PC-9 (cell line): Measurements from ENCODE around the gene SLC7A6. TPM values are rescaled to one million over a fixed set of nuclear protein-coding genes. Genes with fewer than 3 reads are reported as not detected.

Source experiments
- BruUV-seq: library from RNA; stranded (reverse); fragments of 400-500 nt; replicated peaks from 2 replicates; lab custom pipeline; 2021; lab: Mats Ljungman, UMichigan
- CTCF ChIA-PET: fragments of 300-600 bp; sonication (Branson Sonifier 250); formaldehyde crosslinking; loops from one replicate; lab custom pipeline; 2022; ENCODE audit warnings: antibody characterized with exemption; lab: Charles Lee
- POLR2A ChIA-PET: fragments of 300-600 bp; sonication (Branson Sonifier 250); formaldehyde crosslinking; loops from one replicate; lab custom pipeline; 2022; ENCODE audit warnings: antibody characterized with exemption; ENCODE audit not compliant: unreplicated experiment; lab: Charles Lee
- DNase-seq, 2 experiments: peaks; one replicate each; pipeline versions ENCODE4 v3.0.0 to v3.0.0-alpha.2; 2015 to 2022; ENCODE audit warnings: mixed read lengths in 1 of 2
- H2AFZ ChIP-seq: fragments of 200-600 bp; sonication (generic); 2 replicates; pipeline ENCODE4 v1.8.1; 2017; ENCODE audit warnings: antibody characterized with exemption
- H3F3A ChIP-seq: fragments of 200-600 bp; sonication (generic); 2 replicates; pipeline ENCODE4 v1.8.1; 2017; ENCODE audit warnings: antibody characterized with exemption, mild to moderate bottlenecking, low read depth; ENCODE audit not compliant: insufficient read depth
- H3K27ac ChIP-seq: fragments of 200-600 bp; sonication (generic); 2 replicates; pipeline ENCODE4 v1.6.1; 2016; ENCODE audit warnings: mixed run types
- H3K27me3 ChIP-seq: fragments of 200-600 bp; sonication (generic); 2 replicates; pipeline ENCODE4 v1.6.1; 2016; ENCODE audit warnings: low read depth, mixed run types; ENCODE audit not compliant: insufficient read depth
- H3K36me3 ChIP-seq: fragments of 200-600 bp; sonication (generic); 2 replicates; pipeline ENCODE4 v1.6.1; 2016; ENCODE audit warnings: low read depth, mixed run types
- H3K4me1 ChIP-seq: fragments of 200-600 bp; sonication (generic); replicated peaks from 2 replicates; pipeline ENCODE4 v1.6.1; 2016; ENCODE audit warnings: mixed run types; ENCODE audit not compliant: insufficient read depth
- H3K4me2 ChIP-seq: fragments of 200-600 bp; sonication (generic); 2 replicates; pipeline ENCODE4 v1.6.1; 2017; ENCODE audit warnings: mixed run types
- H3K4me3 ChIP-seq: fragments of 200-600 bp; sonication (generic); 2 replicates; pipeline ENCODE4 v1.6.1; 2016; ENCODE audit warnings: mixed run types
- H3K79me2 ChIP-seq: fragments of 200-600 bp; sonication (generic); 2 replicates; pipeline ENCODE4 v1.6.1; 2017; ENCODE audit warnings: low read depth, mixed run types
- H3K9me2 ChIP-seq: fragments of 200-600 bp; sonication (generic); 2 replicates; pipeline ENCODE4 v1.8.1; 2017; ENCODE audit warnings: mild to moderate bottlenecking; ENCODE audit not compliant: insufficient read depth
- H3K9me3 ChIP-seq: fragments of 200-600 bp; sonication (generic); 2 replicates; pipeline ENCODE4 v1.8.1; 2016; ENCODE audit warnings: low read depth; ENCODE audit not compliant: insufficient read depth
- H4K20me1 ChIP-seq: fragments of 200-600 bp; sonication (generic); 2 replicates; pipeline ENCODE4 v1.8.1; 2017; ENCODE audit not compliant: insufficient read depth
- EZH2 ChIP-seq: fragments of 200-600 bp; sonication (generic); IDR thresholded peaks from 2 replicates; pipeline ENCODE4 v1.8.0; 2017; ENCODE audit warnings: antibody characterized with exemption, low read depth
- intact Hi-C: fragments of 100-400 bp; cut with micrococcal nuclease; formaldehyde crosslinking; loops from one replicate; pipeline ENCODE4 v1.10.0; 2022; ENCODE audit not compliant: unreplicated experiment
- total RNA-seq: library from RNA; stranded (reverse); gene quantifications from 2 replicates; pipeline ENCODE4 v1.2.3, GENCODE V29; 2021
- TF ChIP-seq, protein P1 (sequence below): fragments of 200-600 bp; sonication (generic); conservative IDR thresholded peaks from 2 replicates; pipeline ENCODE4 v1.6.1; 2017; ENCODE audit warnings: mixed run types, antibody characterized with exemption, mild to moderate bottlenecking, moderate library complexity

The SLC7A6 gene
- total RNA-seq, 1 experiment from 2014 or later, result 44.7 TPM

DNA sequence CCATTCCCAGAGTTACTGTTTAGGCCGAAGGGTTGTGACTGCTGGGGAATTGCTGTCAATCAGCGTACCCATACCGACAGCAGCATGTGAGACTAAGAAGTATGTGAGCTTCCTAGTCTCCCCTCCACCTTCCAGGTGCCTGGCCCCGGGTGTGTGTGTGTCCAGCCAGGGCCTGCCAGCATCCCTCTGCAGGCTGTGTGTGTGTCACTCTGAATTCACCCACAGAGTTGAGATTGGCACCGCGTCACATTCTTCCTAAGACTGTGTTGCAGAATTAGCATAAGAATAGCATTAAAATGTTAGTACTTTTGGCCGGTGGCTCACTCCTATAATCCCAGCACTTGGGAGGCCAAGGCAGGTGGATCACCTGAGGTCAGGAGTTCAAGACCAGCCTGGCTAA, 78.3 kb downstream of the SLC7A6 start:
- Histone ChIP-seq H3K4me2 (no peak overlapping the region), H3K4me3 (no peak overlapping the region), H3K36me3 (no peaks in the 10 kb centered on the region; the same call in 1 of the 2 replicates), H3F3A (no peaks in the 10 kb centered on the region), H3K27me3 (no peaks in the 10 kb centered on the region), H3K9me3 (no peaks in the 10 kb centered on the region), H3K27ac (no peak overlapping the region), H4K20me1 (no peaks in the 10 kb centered on the region; the same call in 1 of the 2 replicates), H3K79me2 (no peaks in the 10 kb centered on the region), H3K4me1 (no peaks in the 10 kb centered on the region), H2AFZ (no peak overlapping the region), H3K9me2 (no peaks in the 10 kb centered on the region)
- no TSS peak for BruUV-seq
- CTCF ChIA-PET, result no interaction called here
- POLR2A ChIA-PET, result no interaction called here
- TF ChIP-seq EZH2, result no peak
- TF ChIP-seq, protein P1, sequence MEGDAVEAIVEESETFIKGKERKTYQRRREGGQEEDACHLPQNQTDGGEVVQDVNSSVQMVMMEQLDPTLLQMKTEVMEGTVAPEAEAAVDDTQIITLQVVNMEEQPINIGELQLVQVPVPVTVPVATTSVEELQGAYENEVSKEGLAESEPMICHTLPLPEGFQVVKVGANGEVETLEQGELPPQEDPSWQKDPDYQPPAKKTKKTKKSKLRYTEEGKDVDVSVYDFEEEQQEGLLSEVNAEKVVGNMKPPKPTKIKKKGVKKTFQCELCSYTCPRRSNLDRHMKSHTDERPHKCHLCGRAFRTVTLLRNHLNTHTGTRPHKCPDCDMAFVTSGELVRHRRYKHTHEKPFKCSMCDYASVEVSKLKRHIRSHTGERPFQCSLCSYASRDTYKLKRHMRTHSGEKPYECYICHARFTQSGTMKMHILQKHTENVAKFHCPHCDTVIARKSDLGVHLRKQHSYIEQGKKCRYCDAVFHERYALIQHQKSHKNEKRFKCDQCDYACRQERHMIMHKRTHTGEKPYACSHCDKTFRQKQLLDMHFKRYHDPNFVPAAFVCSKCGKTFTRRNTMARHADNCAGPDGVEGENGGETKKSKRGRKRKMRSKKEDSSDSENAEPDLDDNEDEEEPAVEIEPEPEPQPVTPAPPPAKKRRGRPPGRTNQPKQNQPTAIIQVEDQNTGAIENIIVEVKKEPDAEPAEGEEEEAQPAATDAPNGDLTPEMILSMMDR, result no peak
- DNase-seq, result no peak
- intact Hi-C loops, result no loop called here

- Histone ChIP-seq H3K27ac (no peak overlapping the region), H2AFZ (no peak overlapping the region), H3F3A (no peaks in the 10 kb centered on the region), H3K4me3 (no peak overlapping the region), H3K79me2 (no peaks in the 10 kb centered on the region), H3K27me3 (no peaks in the 10 kb centered on the region), H4K20me1 (no peaks in the 10 kb centered on the region; the same call in 1 of the 2 replicates), H3K4me1 (no peaks in the 10 kb centered on the region), H3K9me3 (no peaks in the 10 kb centered on the region), H3K36me3 (no peaks in the 10 kb centered on the region; the same call in 1 of the 2 replicates), H3K9me2 (no peaks in the 10 kb centered on the region), H3K4me2 (no peak overlapping the region)
- POLR2A ChIA-PET, result interaction anchor here (0.6 kb wide), 1 partner anchor 55 kb away, joined by 3 read pairs; no protein-coding TSS in a partner anchor
- CTCF ChIA-PET, result no interaction called here
- BruUV-seq, result no TSS peak
- intact Hi-C loops, result no loop called here
- DNase-seq, result no peak
- TF ChIP-seq, protein P1, result no peak
- TF ChIP-seq EZH2, result no peak
These were observed 78.8 kb downstream of the SLC7A6 start for GRCh38 chr16:68343137-68343536.

DNA sequence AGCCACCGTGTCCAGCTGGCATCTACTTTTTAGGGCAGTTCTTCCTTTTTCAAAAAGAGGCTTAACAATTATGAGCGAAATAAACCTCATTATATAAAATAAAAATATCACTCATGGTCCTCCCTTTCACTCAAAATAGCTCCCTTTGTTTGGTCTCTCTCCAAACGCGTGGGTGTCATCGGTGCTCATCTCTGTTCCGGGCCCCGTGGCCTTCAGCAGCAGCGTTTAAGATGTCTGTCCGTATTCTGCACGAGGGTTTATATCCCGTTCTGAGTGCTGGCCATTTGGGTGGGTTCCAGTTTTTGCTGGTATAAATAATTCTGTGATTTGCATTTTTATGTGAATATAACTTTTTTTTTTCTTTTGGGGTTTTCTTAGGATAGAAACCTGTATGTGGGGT, 79.9 kb downstream of the SLC7A6 start:
- TF ChIP-seq, protein P1, result no peak
- TF ChIP-seq EZH2, result no peak
- DNase-seq, result no peak
- intact Hi-C loops, result no loop called here
- no peaks in the 10 kb centered on the region for H3K4me1 ChIP-seq
- H4K20me1 ChIP-seq, result no peaks in the 10 kb centered on the region; the same call in 1 of the 2 replicates
- no peaks in the 10 kb centered on the region for H3K9me2 ChIP-seq
- no peaks in the 10 kb centered on the region; the same call in 1 of the 2 replicates for H3K36me3 ChIP-seq
- POLR2A ChIA-PET, result no interaction called here
- H3K27me3 ChIP-seq, result no peaks in the 10 kb centered on the region
- no peak overlapping the region for H3K4me2 ChIP-seq
- no peaks in the 10 kb centered on the region for H3K79me2 ChIP-seq
- H2AFZ ChIP-seq, result no peak overlapping the region
- H3K9me3 ChIP-seq, result no peaks in the 10 kb centered on the region
- BruUV-seq, result no TSS peak
- CTCF ChIA-PET, result no interaction called here
- no peak overlapping the region for H3K27ac ChIP-seq
- no peaks in the 10 kb centered on the region for H3F3A ChIP-seq
- H3K4me3 ChIP-seq, result no peak overlapping the region
